Thyroid gland (tissue), 4 donors: Measurements from ENCODE around the gene ALDH3B2. TPM values are rescaled to one million over a fixed set of nuclear protein-coding genes. Genes with fewer than 3 reads are reported as not detected.
A peak's percentile ranks its signal among the peaks of the same experiment; 100 is the strongest.

Source experiments
- DNase-seq, 2 donors: peaks; one replicate each; pipeline ENCODE4 v3.0.0-alpha.2; 2019
- H3K27ac ChIP-seq, 3 donors: fragments of 200-600 bp; sonication (generic); 1 replicate in 2 of 3; 2 replicates in 1 of 3; pipeline ENCODE4 v1.5.1; 2016 to 2019; ENCODE audit warnings: mild to moderate bottlenecking in 1 of 3, moderate library complexity in 1 of 3
- H3K27me3 ChIP-seq: fragments of 200-600 bp; sonication (generic); one replicate; pipeline ENCODE4 v1.5.1; 2019
- H3K36me3 ChIP-seq, 2 donors: fragments of 200-600 bp; sonication (generic); one replicate each; pipeline ENCODE4 v1.5.1; 2016 to 2019
- H3K4me1 ChIP-seq, 2 donors: fragments of 200-600 bp; sonication (generic); one replicate each; pipeline ENCODE4 v1.5.1; 2017 to 2019
- H3K4me3 ChIP-seq, 3 donors: fragments of 200-600 bp; sonication (generic); replicated peaks in 1 of 3; 1 replicate in 2 of 3; 2 replicates in 1 of 3; pipeline ENCODE4 v1.5.1; 2016; ENCODE audit warnings: mild to moderate bottlenecking in 1 of 3
- H3K9me3 ChIP-seq: fragments of 200-600 bp; sonication (generic); one replicate; pipeline ENCODE4 v1.5.1; 2017
- CTCF ChIP-seq, 6 experiments: fragments of 200-600 bp in 3 of 6; fragments of 450-650 bp in 3 of 6; sonication (generic) in 3 of 6; IDR thresholded peaks; one replicate each; pipeline ENCODE4 v1.5.1; 2016 to 2019; ENCODE audit warnings: antibody characterized with exemption in 6 of 6, mild to moderate bottlenecking in 2 of 6, inconsistent platforms in 1 of 6, moderate library complexity in 1 of 6
- POLR2A ChIP-seq, 2 donors: fragments of 450-650 bp; IDR thresholded peaks; one replicate each; pipeline ENCODE4 v1.6.1; 2017; ENCODE audit warnings: antibody characterized with exemption in 2 of 2, mild to moderate bottlenecking in 2 of 2, moderate library complexity in 1 of 2
- WGBS, 2 donors: methylation state at CpG; one replicate each; pipeline ENCODE4 v1.1.5; 2017; 5-methylcytosine and 5-hydroxymethylcytosine counted together
- intact Hi-C: fragments of 100-400 bp; cut with DNase I; formaldehyde crosslinking; loops from one replicate; pipeline ENCODE4 v1.15.1; 2023
- total RNA-seq, 4 donors: library from RNA; depleted of rRNA; stranded (reverse); fragments of >200 nt; gene quantifications; one replicate each; pipeline ENCODE4 v1.2.3, GENCODE V29; 2016

ALDH3B2 gene
- total RNA-seq, 4 donors from 2014 or later = 1.3 TPM; not detected in 3

- Histone ChIP-seq H3K27me3 (no peaks in the 10 kb centered on the region), H3K4me3 (peak within 1 kb of the TSS; percentile 34 to 55 (median 53)), H3K36me3 (no peaks in the 10 kb centered on the region), H3K9me3 (no peaks in the 10 kb centered on the region), H3K4me1 (peaks cover 5 to 28% of the 10 kb centered on the region in 2 donors), H3K27ac (peak within 1 kb of the TSS; percentile 85 to 91 (median 89))
- peak; percentile 75 to 77 for DNase-seq
- intact Hi-C loops = loop anchor here (10.0 kb wide), 1 partner anchor 175 kb away; no protein-coding TSS in a partner anchor
- TF ChIP-seq POLR2A (IDR thresholded peaks at IDR 0.05) (peak; percentile 75 to 87), CTCF (IDR thresholded peaks at IDR 0.05) (peak; percentile 39 to 77 (median 60))
- 1 to 2% methylated on average over 23 to 41 of the region's 102 CpGs for WGBS, 2 donors
Observed at GRCh38 chr11:67629386-67630227, 44.8 kb downstream of the ALDH3B2 start, which contains the start of gene NUDT8. TSS of gene NUDT8 (minus strand) at chr11:67629937. CDS start at chr11:67629911, 26 bp downstream.

DNA sequence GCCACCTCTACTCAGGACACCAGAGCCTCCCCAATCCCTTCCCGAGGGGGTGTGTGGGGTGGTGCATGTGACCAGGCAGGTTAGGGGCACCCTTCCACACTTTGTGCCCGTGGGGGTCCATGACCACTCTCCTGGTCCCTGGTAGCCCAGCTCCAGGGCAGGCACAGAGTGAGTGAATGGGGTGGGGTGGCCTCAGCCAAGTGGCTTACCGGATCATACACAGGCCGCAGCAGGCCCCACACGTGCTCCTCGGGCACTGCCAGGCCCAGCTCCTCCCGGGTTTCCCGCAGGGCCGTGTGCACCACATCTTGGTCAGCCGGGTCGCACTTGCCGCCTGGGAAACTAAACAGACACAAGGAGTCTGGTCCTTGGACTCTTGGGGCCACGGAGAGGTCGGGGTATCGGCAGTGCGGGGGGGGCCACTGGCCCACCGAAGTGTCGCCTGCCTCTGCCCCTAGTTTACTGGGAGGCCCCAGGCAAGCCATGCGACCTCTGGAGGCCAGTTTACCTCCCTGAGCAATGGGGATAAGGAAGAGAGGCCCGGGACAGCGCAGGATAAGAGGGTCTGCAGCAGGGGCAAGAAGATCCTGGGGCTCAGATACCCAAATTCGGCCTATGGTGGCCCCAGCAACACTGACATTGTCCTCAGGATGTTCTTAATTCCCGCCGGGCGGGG is 45.6 kb downstream of the ALDH3B2 start:
- WGBS, 2 donors = 47 to 60% methylated on average over 13 to 20 of the region's 25 CpGs
- Histone ChIP-seq H3K9me3 (no peaks in the 10 kb centered on the region), H3K4me1 (peaks cover 5 to 28% of the 10 kb centered on the region in 2 donors), H3K36me3 (no peaks in the 10 kb centered on the region), H3K4me3 (peak overlapping the region in 1 of 3 donors; percentile 53), H3K27me3 (no peaks in the 10 kb centered on the region), H3K27ac (peak overlapping the region in 2 of 3 donors; percentile 7 to 89)
- TF ChIP-seq CTCF (IDR thresholded peaks at IDR 0.05) (no peak), POLR2A (IDR thresholded peaks at IDR 0.05) (no peak)
- intact Hi-C loops = no loop called here
- no peak for DNase-seq

- TF ChIP-seq CTCF (IDR thresholded peaks at IDR 0.05) (no peak), POLR2A (IDR thresholded peaks at IDR 0.05) (no peak)
- Histone ChIP-seq H3K36me3 (no peaks in the 10 kb centered on the region), H3K27me3 (no peaks in the 10 kb centered on the region), H3K27ac (no peak overlapping the region), H3K4me1 (peaks cover 5 to 28% of the 10 kb centered on the region in 2 donors), H3K4me3 (no peak overlapping the region), H3K9me3 (no peaks in the 10 kb centered on the region)
- no peak for DNase-seq
- intact Hi-C loops = no loop called here
- WGBS, 2 donors = 89 to 98% methylated on average over 3 to 13 of the region's 15 CpGs
Observed at GRCh38 chr11:67627812-67628624, 46.4 kb downstream of the ALDH3B2 start.

- no peak for DNase-seq
- intact Hi-C loops = no loop called here
- Histone ChIP-seq H3K9me3 (no peaks in the 10 kb centered on the region), H3K36me3 (no peaks in the 10 kb centered on the region), H3K4me1 (peaks cover 5 to 23% of the 10 kb centered on the region in 2 donors), H3K27ac (no peak overlapping the region), H3K27me3 (no peaks in the 10 kb centered on the region), H3K4me3 (no peak overlapping the region)
- TF ChIP-seq POLR2A (IDR thresholded peaks at IDR 0.05) (no peak), CTCF (IDR thresholded peaks at IDR 0.05) (no peak)
- WGBS, 2 donors = 92 to 95% methylated on average over 3 to 6 of the region's 6 CpGs
Observed at GRCh38 chr11:67627441-67627811, 47.0 kb downstream of the ALDH3B2 start.
